Measurements from ENCODE around the gene DNAJB2.
"Not testable (repeated sequence)": the region's sequence is repeated elsewhere in the genome, so short reads cannot be mapped to it uniquely, and the experiment has no call there.

The DNAJB2 gene

GRCh38 chr2:219306047-219306446 lies 26.9 kb downstream of the DNAJB2 start:
- no peak for DNase-seq

- peak; percentile 51 for DNase-seq
These were observed 29.3 kb downstream of the DNAJB2 start for GRCh38 chr2:219308142-219309101.

DNA sequence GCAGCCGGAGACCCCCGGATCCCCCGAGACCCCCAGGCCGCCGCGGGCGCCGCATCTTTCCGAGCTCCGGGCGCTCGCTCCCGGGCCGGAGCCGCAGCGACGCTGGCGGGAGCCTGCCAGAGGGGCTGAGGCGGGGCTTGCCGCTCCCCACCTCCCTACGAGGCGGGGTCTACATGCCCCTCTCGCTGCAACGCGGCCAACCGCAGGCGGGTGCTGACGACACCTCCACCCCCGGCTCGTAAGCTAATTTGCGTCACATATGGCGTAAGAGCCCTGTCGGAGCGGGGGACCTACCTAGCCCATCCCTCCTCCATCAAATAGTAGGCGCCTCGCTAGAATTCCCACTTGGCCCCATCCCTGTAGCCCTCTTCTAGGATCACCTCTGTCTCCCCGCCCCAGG lies 30.1 kb downstream of the DNAJB2 start, which contains the start of gene PTPRN:
Gene PTPRN (minus strand): TSS at position 124 of the 400 bp plus-strand sequence. CDS start 69 bp downstream, at position 55.
- DNase-seq = no peak

DNA sequence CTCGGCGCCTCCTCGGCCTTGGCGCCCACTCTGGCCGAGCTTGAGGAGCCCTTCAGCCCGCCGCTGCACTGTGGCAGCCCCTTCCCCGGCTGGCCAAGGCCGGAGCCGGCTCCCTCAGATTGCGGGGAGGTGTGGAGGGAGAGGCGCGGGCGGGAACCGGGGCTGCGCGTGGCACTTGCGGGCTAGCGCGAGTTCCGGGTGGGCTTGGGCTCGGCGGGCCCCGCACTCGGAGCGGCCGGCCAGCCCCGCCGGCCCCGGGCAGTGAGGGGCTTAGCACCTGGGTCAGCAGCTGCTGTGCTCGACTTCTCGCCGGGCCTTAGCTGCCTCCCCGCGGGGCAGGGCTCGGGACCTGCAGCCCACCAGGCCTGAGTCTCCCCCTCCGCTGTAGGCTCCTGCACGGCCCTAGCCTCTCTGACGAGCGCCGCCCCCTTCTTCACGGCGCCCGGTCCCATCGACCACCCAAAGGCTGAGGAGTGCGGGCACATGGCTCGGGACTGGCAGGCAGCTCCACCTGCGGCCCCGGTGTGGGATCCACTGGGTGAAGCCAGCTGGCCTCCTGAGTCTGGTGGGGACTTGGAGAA lies 33.6 kb downstream of the DNAJB2 start:
- DNase-seq = not testable (repeated sequence)

- no peak for DNase-seq
These were observed 35.8 kb downstream of the DNAJB2 start for GRCh38 chr2:219314804-219315468.

DNA sequence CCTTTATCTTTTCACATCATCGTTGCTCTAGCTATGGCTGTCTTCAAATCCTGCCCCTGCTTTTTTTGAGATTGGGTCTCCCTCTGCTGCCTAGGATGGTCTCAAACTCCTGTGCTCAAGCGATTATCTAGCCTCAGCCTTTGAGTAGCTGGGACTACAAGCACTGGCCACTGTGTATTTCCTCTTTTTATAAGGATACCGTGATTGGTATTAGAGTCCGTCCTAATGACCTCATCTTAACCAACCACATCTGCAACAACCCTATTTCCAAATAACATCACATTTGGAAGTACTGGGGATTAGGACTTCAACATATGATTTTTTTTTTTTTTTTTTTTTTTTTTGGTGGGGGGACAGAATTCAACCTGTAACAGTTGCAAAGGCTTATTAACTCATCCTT lies 44.3 kb downstream of the DNAJB2 start:
- DNase-seq = no peak

DNA sequence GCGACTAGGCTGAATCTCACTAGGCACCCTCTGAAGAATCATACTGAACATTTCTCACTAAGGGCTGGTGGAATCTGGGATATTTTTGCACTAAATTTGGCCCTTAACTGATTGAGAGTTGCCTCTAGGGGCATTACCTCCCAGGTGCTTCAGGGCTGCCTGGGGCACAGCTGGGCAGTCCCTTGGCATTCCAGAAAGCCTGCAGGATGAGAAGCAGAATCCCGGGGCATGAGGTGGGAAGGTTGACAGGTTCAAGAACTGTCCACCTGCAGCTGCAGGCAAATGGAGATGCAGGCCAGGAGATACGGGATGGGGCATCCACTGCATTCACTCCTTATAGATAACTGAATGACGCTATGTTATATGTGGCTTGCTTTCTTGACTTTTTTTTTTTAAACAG lies 46.0 kb downstream of the DNAJB2 start:
- DNase-seq = no peak

DNA sequence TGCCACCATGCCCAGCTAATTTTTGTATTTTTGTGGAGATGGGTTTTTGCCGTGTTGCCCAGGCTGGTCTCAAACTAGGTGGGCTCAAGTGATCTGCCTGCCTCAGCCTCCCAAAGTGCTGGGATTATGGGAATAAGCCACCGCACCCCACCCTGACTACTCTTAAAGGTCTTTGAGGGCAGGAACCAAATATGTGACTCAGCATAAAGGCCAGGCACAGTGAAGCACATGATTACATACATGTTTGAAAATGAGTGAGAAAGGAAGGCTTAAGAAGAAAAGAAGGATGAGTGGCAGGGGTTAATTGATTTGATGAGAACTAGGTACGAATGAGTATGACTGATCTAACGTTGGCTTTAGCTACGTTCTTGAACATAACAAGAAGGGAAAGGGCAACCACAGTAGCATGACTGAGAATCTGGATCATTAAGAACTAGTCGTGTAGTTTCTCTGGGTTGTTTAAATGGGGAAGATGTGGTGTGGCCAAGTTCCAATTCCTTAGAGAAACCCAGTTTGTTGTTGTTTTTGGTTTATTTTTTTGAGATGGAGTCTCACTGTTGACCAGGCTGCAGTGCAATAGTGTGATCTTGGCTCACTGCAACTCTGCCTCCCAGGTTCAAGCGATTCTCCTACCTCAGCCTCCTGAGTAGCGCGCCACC lies 46.6 kb downstream of the DNAJB2 start:
- DNase-seq = no peak

DNA sequence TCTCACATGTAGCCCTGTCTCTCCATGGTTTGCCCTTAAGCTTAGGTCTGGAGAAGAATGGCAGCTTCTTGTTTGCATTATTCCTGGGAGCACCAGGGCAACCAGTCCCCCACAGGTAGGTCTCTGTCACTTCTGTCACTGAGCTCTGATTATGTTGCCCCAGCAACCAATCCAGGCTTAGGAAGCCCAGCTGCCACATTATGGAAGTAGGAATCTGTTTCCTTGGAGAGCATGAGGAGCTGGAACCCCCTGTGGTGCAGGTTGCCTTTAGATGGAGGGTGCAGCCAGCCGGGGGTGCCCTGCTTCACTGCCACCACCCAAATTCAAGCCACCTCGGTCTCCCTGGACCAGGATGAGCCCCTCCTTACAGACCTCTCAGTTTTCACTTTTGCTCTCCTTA lies 48.6 kb downstream of the DNAJB2 start:
- no peak for DNase-seq

- DNase-seq = no peak
These were observed 52.5 kb downstream of the DNAJB2 start for GRCh38 chr2:219331560-219332213.

DNA sequence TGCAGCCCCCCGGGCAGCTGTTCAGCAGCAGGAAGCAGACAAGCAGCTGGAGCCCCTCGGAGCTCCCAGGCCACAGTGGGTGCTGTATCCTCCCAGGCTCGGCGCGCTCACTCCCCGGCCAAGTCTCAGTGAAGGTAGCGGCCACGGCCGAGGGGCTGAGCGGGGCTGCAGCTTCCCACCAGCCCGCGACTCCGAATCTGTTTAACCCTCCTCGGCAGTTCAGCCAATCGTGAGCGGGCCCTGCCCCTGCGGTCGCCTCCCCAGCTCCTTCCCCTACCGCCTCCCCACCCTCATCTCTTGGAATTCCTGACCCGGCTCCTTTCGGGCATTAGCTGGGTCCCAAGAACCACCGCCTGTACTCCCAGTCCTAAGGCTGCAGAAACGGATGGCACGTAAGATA lies 53.4 kb downstream of the DNAJB2 start, which contains the start of gene RESP18:
Gene RESP18 (minus strand): TSS at position 203 of the 400 bp plus-strand sequence.
- DNase-seq = no peak

GRCh38 chr2:219334076-219334475 lies 54.9 kb downstream of the DNAJB2 start:
- DNase-seq = no peak

GRCh38 chr2:219335373-219335786 lies 56.2 kb downstream of the DNAJB2 start:
- no peak for DNase-seq

All from CD4-positive, alpha-beta T cell treated with Interleukin-15 for 1 hour (primary cell).